K562 (cell line): Measurements from ENCODE around the gene HSD17B1. TPM values are rescaled to one million over a fixed set of nuclear protein-coding genes. Genes with fewer than 3 reads are reported as not detected.

Experiments used
- CSDE1 ChIP-seq, 2 experiments: fragments of 450-650 bp; IDR thresholded peaks; 2 replicates each; pipeline ENCODE4 v1.6.1; 2016; ENCODE audit warnings: mild to moderate bottlenecking in 1 of 2
- GABPA ChIP-seq: fragments of 200-800 bp; sonication (Bioruptor generic); conservative IDR thresholded peaks from 2 replicates; pipeline ENCODE4 v1.6.1; 2016; ENCODE audit warnings: low read depth, missing genetic modification characterization, missing compliant biosample characterization
- MEF2D ChIP-seq: conservative IDR thresholded peaks from 2 replicates; pipeline ENCODE4 v1.6.1; 2016; ENCODE audit warnings: low read depth, missing genetic modification characterization, missing compliant biosample characterization
- NFRKB ChIP-seq: fragments of 450-650 bp; IDR thresholded peaks from 2 replicates; pipeline ENCODE4 v1.6.1; 2016; ENCODE audit warnings: low read depth
- NFYB ChIP-seq: IDR thresholded peaks from 2 replicates; pipeline ENCODE4 v1.6.1; 2011; ENCODE audit warnings: mild to moderate bottlenecking, moderate library complexity; ENCODE audit not compliant: insufficient read length; ENCODE audit errors: extremely low read depth
- TAF1 ChIP-seq: IDR thresholded peaks from 2 replicates; pipeline ENCODE4 v1.6.1; 2011; ENCODE audit warnings: mild to moderate bottlenecking, low read length, moderate library complexity; ENCODE audit not compliant: insufficient read depth, control insufficient read depth, severe bottlenecking; ENCODE audit errors: extremely low read depth
- TAF9B ChIP-seq: fragments of 450-650 bp; IDR thresholded peaks from 2 replicates; pipeline ENCODE4 v1.6.1; 2018; ENCODE audit warnings: mild to moderate bottlenecking; ENCODE audit not compliant: partially characterized antibody
- ZNF830 ChIP-seq: fragments of 250-450 bp; sonication (Bioruptor Pico); IDR thresholded peaks from 2 replicates; pipeline ENCODE4 v1.5.0; 2021; ENCODE audit warnings: mild to moderate bottlenecking
- polyA plus RNA-seq, 8 experiments: library from polyadenylated mRNA; depleted of rRNA in 4 of 8; stranded (reverse) in 5 of 8; unstranded in 3 of 8; fragments of >200 nt; fragmentation: Nextera tagmentation in 2 of 8; fragmentation: Illumina TruSeq in 1 of 8; extraction: Ambion mirVana in 2 of 8; extraction: Trizol in 1 of 8; gene quantifications; 2 replicates each; pipeline versions ENCODE4 v1.2.1 to v1.2.3, GENCODE V29; 2011 to 2014; ENCODE audit warnings: inconsistent platforms in 1 of 8, missing spikeins in 1 of 8
- total RNA-seq, 7 experiments: library from RNA; depleted of rRNA in 6 of 7; stranded (reverse); fragments of >200 nt in 6 of 7; fragmentation: Illumina TruSeq in 2 of 7; extraction: Trizol in 2 of 7; gene quantifications; 2 replicates each; pipeline versions ENCODE4 v1.2.1 to v1.2.3, GENCODE V29; 2011 to 2021; ENCODE audit warnings: low replicate concordance in 1 of 7
- TF ChIP-seq, protein P1 (sequence below): fragments of 450-650 bp; IDR thresholded peaks from 2 replicates; pipeline ENCODE4 v1.6.1; 2016; ENCODE audit warnings: antibody characterized with exemption
- TF ChIP-seq, protein P2 (sequence below): fragments of 250-450 bp; sonication (Bioruptor Pico); IDR thresholded peaks from 2 replicates; pipeline ENCODE4 v1.9.0; 2021; ENCODE audit warnings: mild to moderate bottlenecking, inconsistent platforms
- TF ChIP-seq, protein P3 (sequence below): fragments of 250-450 bp; sonication (Bioruptor Pico); IDR thresholded peaks from 2 replicates; pipeline ENCODE4 v1.9.0; 2021; ENCODE audit warnings: mild to moderate bottlenecking
- TF ChIP-seq, protein P4 (sequence below), 2 experiments: fragments of 450-650 bp in 1 of 2; sonication (generic) in 1 of 2; formaldehyde crosslinking in 1 of 2; IDR thresholded peaks; 2 replicates each; pipeline versions ENCODE4 v1.7.1 to v1.9.0; 2016 to 2022; ENCODE audit warnings: inconsistent platforms in 1 of 2, mild to moderate bottlenecking in 1 of 2, missing genetic modification reagents in 1 of 2

Gene HSD17B1
- total and polyA plus RNA-seq, 9 of the 15 experiments (the other 6 are each of a cell fraction or from before 2014, with no cell fraction given) = 0.55 to 21.1 (median 3.6) TPM

DNA sequence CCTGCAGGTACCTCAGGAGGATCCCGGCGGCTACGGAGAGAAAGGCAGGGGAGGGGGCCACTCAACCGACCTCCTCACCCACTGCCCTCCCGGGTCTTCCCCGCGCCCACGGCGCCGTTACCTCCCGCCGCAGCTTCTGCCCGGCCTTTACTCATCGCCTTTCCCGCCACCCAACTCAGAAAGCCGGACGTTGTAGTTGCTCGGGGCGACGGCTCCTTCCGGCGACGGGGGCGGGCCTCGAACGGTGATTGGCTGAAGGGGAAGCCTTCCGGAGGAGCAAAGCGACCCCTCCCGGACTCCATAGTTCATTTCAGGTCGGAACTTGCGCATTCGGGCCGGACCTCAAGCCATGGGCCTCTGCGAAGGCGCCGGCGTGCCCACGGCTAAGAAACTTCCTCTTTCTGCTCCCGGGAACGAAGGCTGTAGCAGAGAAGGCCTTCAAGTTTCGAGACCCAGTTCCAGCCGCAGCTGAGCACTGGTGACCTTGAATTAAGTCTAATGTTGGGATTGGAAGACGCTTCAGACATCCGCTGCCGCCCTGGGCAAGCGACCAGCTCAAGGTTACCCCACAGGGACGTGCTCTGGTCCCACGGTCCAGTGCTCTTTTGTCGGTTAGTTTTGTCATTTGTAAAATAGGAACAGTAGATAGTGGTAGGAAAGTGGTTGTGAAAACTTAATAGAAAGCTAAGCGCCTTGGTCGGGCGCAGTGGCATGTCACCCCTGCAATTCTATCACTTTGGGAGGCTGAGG is 25.0 kb downstream of the HSD17B1 start, which contains the start of gene PSMC3IP (continued):
- TF ChIP-seq NFYB = peak; percentile 95
- TF ChIP-seq MEF2D = 0 out of 2 replicates have a peak, but pooled peaks have one; percentile 24
- TF ChIP-seq, protein P1, sequence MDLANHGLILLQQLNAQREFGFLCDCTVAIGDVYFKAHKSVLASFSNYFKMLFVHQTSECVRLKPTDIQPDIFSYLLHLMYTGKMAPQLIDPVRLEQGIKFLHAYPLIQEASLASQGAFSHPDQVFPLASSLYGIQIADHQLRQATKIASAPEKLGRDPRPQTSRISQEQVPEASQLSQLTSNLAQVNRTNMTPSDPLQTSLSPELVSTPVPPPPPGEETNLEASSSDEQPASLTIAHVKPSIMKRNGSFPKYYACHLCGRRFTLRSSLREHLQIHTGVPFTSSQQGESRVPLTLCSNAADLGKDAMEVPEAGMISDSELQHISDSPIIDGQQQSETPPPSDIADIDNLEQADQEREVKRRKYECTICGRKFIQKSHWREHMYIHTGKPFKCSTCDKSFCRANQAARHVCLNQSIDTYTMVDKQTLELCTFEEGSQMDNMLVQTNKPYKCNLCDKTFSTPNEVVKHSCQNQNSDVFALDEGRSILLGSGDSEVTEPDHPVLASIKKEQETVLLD = peak; percentile 21; the same call in 1 of the 2 replicates
- TF ChIP-seq TAF9B = peak; percentile 78
- TF ChIP-seq GABPA (tag) = peak; percentile 97
- TF ChIP-seq, protein P2, sequence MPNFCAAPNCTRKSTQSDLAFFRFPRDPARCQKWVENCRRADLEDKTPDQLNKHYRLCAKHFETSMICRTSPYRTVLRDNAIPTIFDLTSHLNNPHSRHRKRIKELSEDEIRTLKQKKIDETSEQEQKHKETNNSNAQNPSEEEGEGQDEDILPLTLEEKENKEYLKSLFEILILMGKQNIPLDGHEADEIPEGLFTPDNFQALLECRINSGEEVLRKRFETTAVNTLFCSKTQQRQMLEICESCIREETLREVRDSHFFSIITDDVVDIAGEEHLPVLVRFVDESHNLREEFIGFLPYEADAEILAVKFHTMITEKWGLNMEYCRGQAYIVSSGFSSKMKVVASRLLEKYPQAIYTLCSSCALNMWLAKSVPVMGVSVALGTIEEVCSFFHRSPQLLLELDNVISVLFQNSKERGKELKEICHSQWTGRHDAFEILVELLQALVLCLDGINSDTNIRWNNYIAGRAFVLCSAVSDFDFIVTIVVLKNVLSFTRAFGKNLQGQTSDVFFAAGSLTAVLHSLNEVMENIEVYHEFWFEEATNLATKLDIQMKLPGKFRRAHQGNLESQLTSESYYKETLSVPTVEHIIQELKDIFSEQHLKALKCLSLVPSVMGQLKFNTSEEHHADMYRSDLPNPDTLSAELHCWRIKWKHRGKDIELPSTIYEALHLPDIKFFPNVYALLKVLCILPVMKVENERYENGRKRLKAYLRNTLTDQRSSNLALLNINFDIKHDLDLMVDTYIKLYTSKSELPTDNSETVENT = no peak
- TF ChIP-seq CSDE1 (IDR thresholded peaks at IDR 0.05) = peak in 1 of 2 experiments; percentile 77; a peak in 2 of 4 replicates
- TF ChIP-seq ZNF830 (CRISPR knock-in tag) = 0 out of 2 replicates have a peak, but pooled peaks have one; percentile 33
- TF ChIP-seq, protein P3, sequence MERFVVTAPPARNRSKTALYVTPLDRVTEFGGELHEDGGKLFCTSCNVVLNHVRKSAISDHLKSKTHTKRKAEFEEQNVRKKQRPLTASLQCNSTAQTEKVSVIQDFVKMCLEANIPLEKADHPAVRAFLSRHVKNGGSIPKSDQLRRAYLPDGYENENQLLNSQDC = no peak
- peak; percentile 89 for TF ChIP-seq TAF1
- TF ChIP-seq, protein P4, sequence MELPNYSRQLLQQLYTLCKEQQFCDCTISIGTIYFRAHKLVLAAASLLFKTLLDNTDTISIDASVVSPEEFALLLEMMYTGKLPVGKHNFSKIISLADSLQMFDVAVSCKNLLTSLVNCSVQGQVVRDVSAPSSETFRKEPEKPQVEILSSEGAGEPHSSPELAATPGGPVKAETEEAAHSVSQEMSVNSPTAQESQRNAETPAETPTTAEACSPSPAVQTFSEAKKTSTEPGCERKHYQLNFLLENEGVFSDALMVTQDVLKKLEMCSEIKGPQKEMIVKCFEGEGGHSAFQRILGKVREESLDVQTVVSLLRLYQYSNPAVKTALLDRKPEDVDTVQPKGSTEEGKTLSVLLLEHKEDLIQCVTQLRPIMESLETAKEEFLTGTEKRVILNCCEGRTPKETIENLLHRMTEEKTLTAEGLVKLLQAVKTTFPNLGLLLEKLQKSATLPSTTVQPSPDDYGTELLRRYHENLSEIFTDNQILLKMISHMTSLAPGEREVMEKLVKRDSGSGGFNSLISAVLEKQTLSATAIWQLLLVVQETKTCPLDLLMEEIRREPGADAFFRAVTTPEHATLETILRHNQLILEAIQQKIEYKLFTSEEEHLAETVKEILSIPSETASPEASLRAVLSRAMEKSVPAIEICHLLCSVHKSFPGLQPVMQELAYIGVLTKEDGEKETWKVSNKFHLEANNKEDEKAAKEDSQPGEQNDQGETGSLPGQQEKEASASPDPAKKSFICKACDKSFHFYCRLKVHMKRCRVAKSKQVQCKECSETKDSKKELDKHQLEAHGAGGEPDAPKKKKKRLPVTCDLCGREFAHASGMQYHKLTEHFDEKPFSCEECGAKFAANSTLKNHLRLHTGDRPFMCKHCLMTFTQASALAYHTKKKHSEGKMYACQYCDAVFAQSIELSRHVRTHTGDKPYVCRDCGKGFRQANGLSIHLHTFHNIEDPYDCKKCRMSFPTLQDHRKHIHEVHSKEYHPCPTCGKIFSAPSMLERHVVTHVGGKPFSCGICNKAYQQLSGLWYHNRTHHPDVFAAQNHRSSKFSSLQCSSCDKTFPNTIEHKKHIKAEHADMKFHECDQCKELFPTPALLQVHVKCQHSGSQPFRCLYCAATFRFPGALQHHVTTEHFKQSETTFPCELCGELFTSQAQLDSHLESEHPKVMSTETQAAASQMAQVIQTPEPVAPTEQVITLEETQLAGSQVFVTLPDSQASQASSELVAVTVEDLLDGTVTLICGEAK (IDR thresholded peaks at IDR 0.05) = peak; percentile 97
- TF ChIP-seq, protein P4 (CRISPR knock-in tag; IDR thresholded peaks at IDR 0.05) = no peak
- peak; percentile 81; the same call in 1 of the 2 replicates for TF ChIP-seq NFRKB
